ENCODE measurements around the gene TREML4.

- TF ChIP-seq CTCF (IDR thresholded peaks at IDR 0.05) (no peak), POLR2A (IDR thresholded peaks at IDR 0.05) (no peak)
Observed at GRCh38 chr6:41273714-41274113, 45.6 kb downstream of the TREML4 start.
